GM18909 (cell line): ENCODE results near the gene USF2.
A peak's percentile ranks its signal among the peaks of the same experiment; 100 is the strongest.

ENCODE experiments used
- ATAC-seq: cut with Tn5 transposase; IDR thresholded peaks from one replicate; pipeline ENCODE4 v1.9.1; 2021; ENCODE audit warnings: mild to moderate bottlenecking; ENCODE audit not compliant: unreplicated experiment, poor library complexity

USF2 gene

GRCh38 chr19:35240327-35240726, 28.4 kb upstream of the USF2 start:
- ATAC-seq = no peak

- no peak for ATAC-seq
Measured at GRCh38 chr19:35241417-35241816, 27.3 kb upstream of the USF2 start.

GRCh38 chr19:35246466-35247092, 22.2 kb upstream of the USF2 start:
- ATAC-seq = no peak

GRCh38 chr19:35247526-35248309, 21.0 kb upstream of the USF2 start:
- ATAC-seq = peak; percentile 33

GRCh38 chr19:35248310-35249145, 20.2 kb upstream of the USF2 start, which contains the start of gene LSR:
LSR (plus strand) TSS chr19:35249002; CDS start chr19:35249023, 21 bp downstream.
- ATAC-seq = peak; percentile 82

- peak; percentile 4 for ATAC-seq
Measured at GRCh38 chr19:35249146-35249847, 19.5 kb upstream of the USF2 start.

GRCh38 chr19:35249848-35250711, 18.7 kb upstream of the USF2 start:
- no peak for ATAC-seq

GRCh38 chr19:35251456-35251855, 17.3 kb upstream of the USF2 start:
- ATAC-seq = no peak

GRCh38 chr19:35253316-35254286, 15.2 kb upstream of the USF2 start:
- ATAC-seq = no peak

- ATAC-seq = no peak
Measured at GRCh38 chr19:35254341-35255297, 14.1 kb upstream of the USF2 start.

- no peak for ATAC-seq
Measured at GRCh38 chr19:35256566-35256965, 12.2 kb upstream of the USF2 start.

- ATAC-seq = no peak
Measured at GRCh38 chr19:35257113-35257461, 11.7 kb upstream of the USF2 start.

GRCh38 chr19:35260694-35261304, 8.0 kb upstream of the USF2 start:
- no peak for ATAC-seq

- no peak for ATAC-seq
Measured at GRCh38 chr19:35261356-35262100, 7.2 kb upstream of the USF2 start.

- ATAC-seq = no peak
Measured at GRCh38 chr19:35262101-35262761, 6.5 kb upstream of the USF2 start.
